ENCODE results near the gene SEMA3B. TPM values are rescaled to one million over a fixed set of nuclear protein-coding genes. Genes with fewer than 3 reads are reported as not detected.
"Not testable (repeated sequence)": the region's sequence is repeated elsewhere in the genome, so short reads cannot be mapped to it uniquely, and the experiment has no call there.

SEMA3B gene
- total RNA-seq, 1 donor from 2014 or later: 19.8 TPM

DNA sequence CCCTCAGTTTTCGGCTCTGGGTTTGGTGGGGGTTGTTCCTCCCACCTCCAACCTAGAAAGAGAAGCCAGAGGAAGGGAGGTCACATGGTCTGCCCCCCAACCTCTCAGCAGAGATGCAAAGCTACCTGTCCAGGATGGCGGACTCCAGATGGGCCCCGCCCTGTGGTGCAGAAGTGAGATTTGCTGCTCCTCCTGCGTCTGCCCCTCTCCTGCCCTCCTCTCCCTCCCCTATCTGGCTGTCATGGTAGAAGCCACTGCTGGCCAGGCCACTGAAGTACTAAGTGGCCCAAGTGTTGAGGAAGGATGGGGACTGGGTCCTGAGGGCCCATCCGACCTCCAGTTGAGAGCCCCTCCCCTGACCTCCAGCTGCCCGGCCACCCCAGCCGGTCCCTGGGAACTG, 2.1 kb upstream of the SEMA3B start:
- no peak for DNase-seq (ENCODE audit: missing footprints)

GRCh38 chr3:50267280-50267913, 1.6 kb upstream of the SEMA3B start:
- intact Hi-C loops (cut with DNase I): no loop called here
- ATAC-seq (peak; percentile 60), DNase-seq (ENCODE audit: missing footprints) (peak; percentile 89)

More for the DNA sequence above, 2.1 kb upstream of the SEMA3B start:
- intact Hi-C loops (cut with DNase I): no loop called here
- ATAC-seq: no peak

DNA sequence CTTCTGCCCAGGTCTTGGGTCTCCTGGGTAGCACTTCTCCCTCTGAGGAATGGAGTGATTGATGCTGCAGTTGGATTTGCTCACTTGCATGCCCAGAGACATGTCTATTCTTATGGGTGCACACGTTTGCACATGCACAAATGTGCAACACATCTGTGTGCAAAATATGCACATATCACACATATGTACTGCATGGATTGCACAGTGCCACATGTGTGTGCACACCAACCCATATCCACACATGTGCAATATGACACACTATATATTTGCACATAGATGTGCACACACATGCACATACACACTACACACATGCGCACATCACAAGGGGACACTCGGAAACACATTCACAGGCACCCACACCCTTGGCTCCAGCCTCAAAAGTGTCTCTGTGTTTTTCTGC, 671 bp upstream of the SEMA3B start:
- intact Hi-C loops (cut with DNase I): no loop called here
- ATAC-seq (no peak), DNase-seq (ENCODE audit: missing footprints) (no peak)

- ATAC-seq (no peak), DNase-seq (ENCODE audit: missing footprints) (no peak)
- intact Hi-C loops (cut with DNase I): no loop called here
These were observed 513 bp downstream of the SEMA3B start for GRCh38 chr3:50269460-50269859.

- no peak for DNase-seq (ENCODE audit: missing footprints)
These were observed 1.0 kb downstream of the SEMA3B start for GRCh38 chr3:50269977-50270413.

DNA sequence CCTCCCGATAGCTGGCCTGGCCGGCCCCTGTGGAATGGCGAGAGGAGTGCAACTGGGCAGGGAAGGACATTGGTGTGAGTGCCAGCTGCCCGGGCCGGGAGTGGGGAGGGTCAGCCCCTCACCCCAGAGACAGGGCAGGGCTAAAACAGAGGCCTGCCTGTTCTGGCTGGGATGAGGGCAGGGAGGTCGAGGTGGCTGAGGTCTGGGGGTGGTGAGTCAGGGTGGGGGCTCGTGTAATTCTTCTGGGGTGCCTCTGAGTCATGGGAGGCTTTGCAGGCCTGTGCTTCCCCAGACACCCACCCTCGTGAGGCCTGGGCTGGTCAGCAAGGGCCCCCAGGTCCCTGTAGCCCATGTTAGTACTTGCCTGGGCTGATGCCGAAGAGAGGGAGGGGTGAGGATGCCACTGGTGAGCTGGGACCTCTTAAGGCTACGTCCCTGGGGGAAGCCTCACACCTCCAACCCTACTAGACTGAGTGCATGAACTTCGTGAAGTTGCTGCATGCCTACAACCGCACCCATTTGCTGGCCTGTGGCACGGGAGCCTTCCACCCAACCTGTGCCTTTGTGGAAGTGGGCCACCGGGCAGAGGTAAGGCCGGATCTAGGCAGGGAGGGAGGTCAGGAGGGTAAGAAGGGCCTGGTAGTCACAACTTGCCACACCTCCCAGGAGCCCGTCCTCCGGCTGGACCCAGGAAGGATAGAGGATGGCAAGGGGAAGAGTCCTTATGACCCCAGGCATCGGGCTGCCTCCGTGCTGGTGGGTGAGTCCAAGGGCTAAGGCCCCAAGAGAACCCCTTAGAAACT, 1.7 kb downstream of the SEMA3B start:
- no peak for DNase-seq (ENCODE audit: missing footprints)
- no peak for ATAC-seq
- intact Hi-C loops (cut with DNase I): loop anchor here (5.0 kb wide), 1 partner anchor 148 kb away; no protein-coding TSS in a partner anchor

More at GRCh38 chr3:50269977-50270413, 1.0 kb downstream of the SEMA3B start:
- intact Hi-C loops (cut with DNase I): loop anchor here (5.0 kb wide), 1 partner anchor 148 kb away; no protein-coding TSS in a partner anchor
- no peak for ATAC-seq

GRCh38 chr3:50271314-50271936, 2.5 kb downstream of the SEMA3B start:
- intact Hi-C loops (cut with DNase I): loop anchor here (5.0 kb wide), 1 partner anchor 149 kb away; no protein-coding TSS in a partner anchor
- no peak for DNase-seq (ENCODE audit: missing footprints)
- ATAC-seq: no peak

DNA sequence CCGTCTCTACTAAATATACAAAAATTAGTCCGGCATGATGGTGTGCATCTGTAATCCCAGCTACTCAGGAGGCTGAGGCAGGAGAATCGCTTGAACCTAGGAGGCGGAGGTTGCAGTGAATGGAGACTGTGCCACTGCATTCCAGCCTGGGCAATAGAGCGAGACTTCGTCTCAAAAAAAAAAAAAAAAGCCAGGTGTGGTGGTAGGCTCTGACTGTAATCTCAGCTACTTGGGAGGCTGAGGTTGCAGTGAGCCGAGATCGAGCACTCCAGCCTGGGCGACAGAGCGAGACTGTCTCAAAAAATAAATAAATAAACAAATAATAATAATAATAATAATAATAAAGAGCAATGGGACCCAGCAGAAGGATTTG, 3.6 kb downstream of the SEMA3B start:
- intact Hi-C loops (cut with DNase I): loop anchor here (5.0 kb wide), 1 partner anchor 150 kb away; no protein-coding TSS in a partner anchor
- not testable (repeated sequence) for ATAC-seq; DNase-seq (ENCODE audit: missing footprints)

GRCh38 chr3:50272911-50273688, 4.2 kb downstream of the SEMA3B start:
- intact Hi-C loops (cut with DNase I): loop anchor here (1.0 to 5.0 kb wide), 3 partner anchors 46 to 151 kb away; no protein-coding TSS in a partner anchor
- peak; percentile 96 for DNase-seq (ENCODE audit: missing footprints)
- peak; percentile 76 for ATAC-seq

GRCh38 chr3:50273689-50274065, 4.7 kb downstream of the SEMA3B start:
- DNase-seq (ENCODE audit: missing footprints) (no peak), ATAC-seq (no peak)
- intact Hi-C loops (cut with DNase I): loop anchor here (1.0 to 5.0 kb wide), 4 partner anchors 46 to 151 kb away; no protein-coding TSS in a partner anchor

GRCh38 chr3:50274371-50275104, 5.6 kb downstream of the SEMA3B start:
- intact Hi-C loops (cut with DNase I): loop anchor here (2.0 to 5.0 kb wide), 2 partner anchors 50 to 152 kb away; no protein-coding TSS in a partner anchor
- DNase-seq (ENCODE audit: missing footprints) (no peak), ATAC-seq (peak; percentile 33)

GRCh38 chr3:50275141-50275995, 6.4 kb downstream of the SEMA3B start:
- no peak for ATAC-seq
- DNase-seq (ENCODE audit: missing footprints): no peak
- intact Hi-C loops (cut with DNase I): loop anchor here (2.0 kb wide), 1 partner anchor 49 kb away; no protein-coding TSS in a partner anchor

DNA sequence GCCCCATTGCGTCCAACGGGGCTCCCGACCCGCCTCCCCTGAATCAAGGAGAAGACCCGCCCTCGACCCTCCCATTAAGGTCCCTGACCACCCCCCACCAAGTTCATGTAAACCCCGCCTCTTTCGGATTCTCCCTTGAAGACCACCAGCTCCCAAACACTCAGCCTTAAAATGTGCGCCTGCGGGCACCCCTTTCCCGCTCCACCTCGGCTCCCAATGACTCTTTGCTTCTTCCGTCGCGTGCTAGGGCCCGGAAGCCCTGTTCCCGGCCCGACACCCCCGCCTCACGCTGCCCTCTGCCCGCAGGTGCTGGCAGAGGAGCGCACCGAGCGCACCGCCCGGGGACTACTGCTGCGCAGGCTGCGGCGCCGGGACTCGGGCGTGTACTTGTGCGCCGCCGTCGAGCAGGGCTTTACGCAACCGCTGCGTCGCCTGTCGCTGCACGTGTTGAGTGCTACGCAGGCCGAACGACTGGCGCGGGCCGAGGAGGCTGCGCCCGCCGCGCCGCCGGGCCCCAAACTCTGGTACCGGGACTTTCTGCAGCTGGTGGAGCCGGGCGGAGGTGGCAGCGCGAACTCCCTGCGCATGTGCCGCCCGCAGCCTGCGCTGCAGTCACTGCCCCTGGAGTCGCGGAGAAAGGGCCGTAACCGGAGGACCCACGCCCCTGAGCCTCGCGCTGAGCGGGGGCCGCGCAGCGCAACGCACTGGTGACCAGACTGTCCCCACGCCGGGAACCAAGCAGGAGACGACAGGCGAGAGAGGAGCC, 7.2 kb downstream of the SEMA3B start:
- DNase-seq (ENCODE audit: missing footprints) (no peak), ATAC-seq (no peak)
- intact Hi-C loops (cut with DNase I): loop anchor here (2.0 kb wide), 1 partner anchor 49 kb away; no protein-coding TSS in a partner anchor

DNA sequence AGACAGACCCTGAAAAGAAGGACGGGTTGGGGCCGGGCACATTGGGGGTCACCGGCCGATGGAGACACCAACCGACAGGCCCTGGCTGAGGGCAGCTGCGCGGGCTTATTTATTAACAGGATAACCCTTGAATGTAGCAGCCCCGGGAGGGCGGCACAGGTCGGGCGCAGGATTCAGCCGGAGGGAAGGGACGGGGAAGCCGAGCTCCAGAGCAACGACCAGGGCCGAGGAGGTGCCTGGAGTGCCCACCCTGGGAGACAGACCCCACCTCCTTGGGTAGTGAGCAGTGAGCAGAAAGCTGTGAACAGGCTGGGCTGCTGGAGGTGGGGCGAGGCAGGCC, 7.8 kb downstream of the SEMA3B start:
- intact Hi-C loops (cut with DNase I): no loop called here
- no peak for ATAC-seq
- no peak for DNase-seq (ENCODE audit: missing footprints)

DNA sequence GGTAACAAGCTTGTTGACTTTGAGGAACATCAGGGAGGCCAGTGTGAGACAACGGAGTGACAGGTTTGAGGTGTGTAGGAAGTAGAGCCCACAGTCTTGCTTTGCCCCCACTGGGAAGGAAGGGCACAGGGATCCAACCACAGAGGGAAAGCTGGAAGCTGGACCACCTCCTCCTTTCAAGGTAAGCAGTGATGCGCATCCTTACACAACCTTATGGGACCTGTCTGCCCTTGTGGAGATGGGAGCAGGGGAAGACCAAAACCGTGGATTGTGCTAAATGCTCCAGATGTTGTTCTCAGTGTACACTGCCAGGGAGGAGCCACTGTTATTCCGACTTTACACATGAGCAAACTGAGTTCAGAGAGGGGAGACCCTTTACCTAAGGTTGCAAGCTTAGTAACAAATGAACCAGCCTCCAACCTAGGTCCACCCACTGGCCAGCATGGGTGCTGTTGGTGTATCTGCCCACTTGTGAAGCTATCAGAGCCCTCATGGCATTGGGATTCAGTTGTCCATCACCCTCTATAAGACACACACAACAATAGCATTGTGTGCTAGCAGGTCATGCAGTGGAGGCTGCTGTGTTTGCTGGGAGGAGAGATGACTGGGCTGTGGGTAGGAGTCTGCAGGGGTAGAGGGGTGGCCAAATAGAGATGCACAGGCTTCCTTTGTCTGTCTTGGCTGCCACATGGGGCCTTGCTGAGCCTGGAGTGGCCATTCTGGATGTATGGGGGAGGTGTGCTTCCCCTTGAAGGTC, 9.4 kb downstream of the SEMA3B start:
- no peak for ATAC-seq
- no peak for DNase-seq (ENCODE audit: missing footprints)
- intact Hi-C loops (cut with DNase I): no loop called here

DNA sequence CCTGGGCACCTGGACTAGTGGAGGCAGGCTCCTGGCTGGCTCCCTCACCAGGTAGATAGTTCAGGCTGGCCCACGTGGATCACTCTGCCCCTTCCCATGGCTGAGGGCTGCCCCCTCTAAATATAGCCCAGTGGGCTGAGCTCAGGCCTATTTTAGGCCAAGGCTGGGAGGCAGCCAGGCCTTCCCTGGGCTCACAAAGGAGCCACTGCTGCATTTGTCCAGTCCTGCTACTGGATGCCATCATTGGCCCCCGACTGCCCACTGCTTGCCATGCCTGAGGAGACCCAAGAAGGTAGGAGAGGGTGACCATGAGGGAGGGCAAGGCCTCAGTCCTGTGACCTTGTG, 9.9 kb downstream of the SEMA3B start, which contains the start of gene LSMEM2:
Gene LSMEM2, plus strand, starts transcription at position 208 of the 345 bp plus-strand sequence. Its CDS starts 27 bp downstream, at position 235.
- intact Hi-C loops (cut with DNase I): no loop called here
- DNase-seq (ENCODE audit: missing footprints) (no peak), ATAC-seq (peak; percentile 86)
